Osteocyte (in vitro differentiated cells): ENCODE measurements around the gene OTOP3. TPM values are rescaled to one million over a fixed set of nuclear protein-coding genes. Genes with fewer than 3 reads are reported as not detected.

Experiments used
- DNase-seq: peaks from one replicate; pipeline ENCODE4 v3.0.0; 2021; ENCODE audit warnings: mixed read lengths; ENCODE audit not compliant: unreplicated experiment; ENCODE audit errors: extremely low spot score
- H3K27ac Mint-ChIP-seq: one replicate; pipeline ENCODE4 v1.8.0; 2021; ENCODE audit warnings: mild to moderate bottlenecking, mixed read lengths; ENCODE audit not compliant: unreplicated experiment
- H3K27me3 Mint-ChIP-seq: one replicate; pipeline ENCODE4 v1.8.0; 2021; ENCODE audit warnings: mixed read lengths; ENCODE audit not compliant: unreplicated experiment
- H3K36me3 Mint-ChIP-seq: one replicate; pipeline ENCODE4 v1.8.0; 2021; ENCODE audit warnings: mixed read lengths; ENCODE audit not compliant: unreplicated experiment
- H3K4me1 Mint-ChIP-seq: one replicate; pipeline ENCODE4 v1.8.0; 2021; ENCODE audit warnings: mixed read lengths; ENCODE audit not compliant: unreplicated experiment
- H3K4me3 Mint-ChIP-seq: one replicate; pipeline ENCODE4 v1.8.0; 2021; ENCODE audit warnings: mild to moderate bottlenecking, moderate library complexity, mixed read lengths; ENCODE audit not compliant: unreplicated experiment
- H3K9me3 Mint-ChIP-seq: one replicate; pipeline ENCODE4 v1.8.0; 2021; ENCODE audit warnings: mixed read lengths; ENCODE audit not compliant: unreplicated experiment
- CTCF ChIP-seq: fragments of 200-600 bp; sonication (generic); IDR thresholded peaks from 2 replicates; pipeline ENCODE4 v1.5.0; 2021; ENCODE audit warnings: antibody characterized with exemption, mild to moderate bottlenecking, moderate library complexity
- total RNA-seq: library from RNA; stranded (reverse); gene quantifications from 2 replicates; pipeline ENCODE4 v1.2.1, GENCODE V29; 2021

The OTOP3 gene
- total RNA-seq, 1 donor from 2014 or later = not detected

GRCh38 chr17:74986206-74986576, 50.5 kb downstream of the OTOP3 start:
- no peak for DNase-seq
- no peak for TF ChIP-seq CTCF
- H3K27ac Mint-ChIP-seq = no peak overlapping the region
- no peaks in the 10 kb centered on the region for H3K36me3 Mint-ChIP-seq
- no peak overlapping the region for H3K4me3 Mint-ChIP-seq
- no peaks in the 10 kb centered on the region for H3K9me3 Mint-ChIP-seq
- H3K27me3 Mint-ChIP-seq = no peaks in the 10 kb centered on the region
- H3K4me1 Mint-ChIP-seq = peaks cover 29% of the 10 kb centered on the region

GRCh38 chr17:74987418-74987908, 51.8 kb downstream of the OTOP3 start, which contains the start of gene CDR2L:
CDR2L (plus strand) TSS chr17:74987632; CDS start chr17:74988044, 412 bp downstream.
- Mint-ChIP-seq H3K4me3 (peak within 1 kb of the TSS; percentile 84), H3K27ac (peak within 1 kb of the TSS; percentile 97), H3K9me3 (no peaks in the 10 kb centered on the region), H3K4me1 (peaks cover 22% of the 10 kb centered on the region), H3K36me3 (no peaks in the 10 kb centered on the region), H3K27me3 (no peaks in the 10 kb centered on the region)
- TF ChIP-seq CTCF = no peak
- peak; percentile 98 for DNase-seq

GRCh38 chr17:74987909-74988711, 52.4 kb downstream of the OTOP3 start:
- peaks cover 22% of the 10 kb centered on the region for H3K4me1 Mint-ChIP-seq
- TF ChIP-seq CTCF = peak; percentile 55
- H3K36me3 Mint-ChIP-seq = no peaks in the 10 kb centered on the region
- H3K9me3 Mint-ChIP-seq = no peaks in the 10 kb centered on the region
- H3K27ac Mint-ChIP-seq = peak overlapping the region; percentile 97
- H3K27me3 Mint-ChIP-seq = no peaks in the 10 kb centered on the region
- peak; percentile 91 for DNase-seq
- H3K4me3 Mint-ChIP-seq = peak overlapping the region; percentile 84

GRCh38 chr17:74990581-74991105, 54.9 kb downstream of the OTOP3 start:
- Mint-ChIP-seq H3K9me3 (no peaks in the 10 kb centered on the region), H3K27ac (no peak overlapping the region), H3K27me3 (no peaks in the 10 kb centered on the region), H3K4me3 (no peak overlapping the region), H3K4me1 (peaks cover 22% of the 10 kb centered on the region), H3K36me3 (no peaks in the 10 kb centered on the region)
- DNase-seq = no peak
- TF ChIP-seq CTCF = no peak

GRCh38 chr17:74992223-74992622, 56.5 kb downstream of the OTOP3 start:
- H3K4me1 Mint-ChIP-seq = peaks cover 18% of the 10 kb centered on the region
- no peaks in the 10 kb centered on the region for H3K27me3 Mint-ChIP-seq
- H3K9me3 Mint-ChIP-seq = no peaks in the 10 kb centered on the region
- H3K36me3 Mint-ChIP-seq = no peaks in the 10 kb centered on the region
- no peak overlapping the region for H3K4me3 Mint-ChIP-seq
- no peak for DNase-seq
- no peak for TF ChIP-seq CTCF
- peak overlapping the region; percentile 28 for H3K27ac Mint-ChIP-seq
